GM19372 (cell line): ENCODE results near the gene PAPLN.
"Not testable (repeated sequence)": the region's sequence is repeated elsewhere in the genome, so short reads cannot be mapped to it uniquely, and the experiment has no call there.

Experiments used
- ATAC-seq: cut with Tn5 transposase; IDR thresholded peaks from one replicate; pipeline ENCODE4 v1.9.1; 2021; ENCODE audit warnings: mild to moderate bottlenecking, low read depth, moderate library complexity; ENCODE audit not compliant: unreplicated experiment

PAPLN gene

DNA sequence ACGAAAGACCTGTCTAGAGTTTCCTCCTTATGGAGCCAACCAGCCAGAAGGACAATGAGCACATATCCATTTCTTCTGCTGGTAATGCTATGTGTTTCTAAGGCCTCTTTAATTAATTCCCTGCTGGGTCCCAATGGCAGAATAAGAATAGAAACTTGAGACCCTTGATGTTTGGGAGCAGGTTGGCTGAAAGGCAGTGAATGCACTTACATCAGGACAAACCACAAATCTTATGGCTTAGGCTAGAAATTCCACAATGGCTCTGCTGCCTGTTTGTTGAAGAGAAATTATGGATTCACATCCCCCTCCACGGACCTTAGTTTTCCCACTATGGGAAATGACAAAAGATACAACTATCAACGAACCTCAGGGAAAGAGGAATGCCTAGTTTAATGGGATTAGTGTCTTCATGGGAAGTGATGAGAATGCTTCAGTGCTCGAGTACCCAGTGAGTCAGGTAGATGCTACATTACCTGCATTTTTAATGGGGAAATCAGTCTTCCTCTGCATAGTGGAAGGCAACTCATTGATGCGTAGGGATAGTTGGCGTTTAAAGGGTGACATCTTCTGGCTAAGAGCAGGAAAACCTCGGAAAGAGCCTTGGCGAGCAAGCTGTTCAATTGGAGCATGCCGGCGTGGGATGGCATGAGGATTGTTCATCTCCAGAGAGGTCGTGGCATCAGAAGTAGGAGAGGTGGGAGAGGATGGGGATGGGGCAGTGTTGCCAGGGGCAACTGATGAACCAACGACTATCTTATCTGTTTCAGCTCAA is 46.5 kb downstream of the PAPLN start:
- no peak for ATAC-seq

- ATAC-seq: no peak
Measured at GRCh38 chr14:73285979-73286378, 48.7 kb downstream of the PAPLN start.

GRCh38 chr14:73286598-73286997 is 49.3 kb downstream of the PAPLN start:
- ATAC-seq: no peak

DNA sequence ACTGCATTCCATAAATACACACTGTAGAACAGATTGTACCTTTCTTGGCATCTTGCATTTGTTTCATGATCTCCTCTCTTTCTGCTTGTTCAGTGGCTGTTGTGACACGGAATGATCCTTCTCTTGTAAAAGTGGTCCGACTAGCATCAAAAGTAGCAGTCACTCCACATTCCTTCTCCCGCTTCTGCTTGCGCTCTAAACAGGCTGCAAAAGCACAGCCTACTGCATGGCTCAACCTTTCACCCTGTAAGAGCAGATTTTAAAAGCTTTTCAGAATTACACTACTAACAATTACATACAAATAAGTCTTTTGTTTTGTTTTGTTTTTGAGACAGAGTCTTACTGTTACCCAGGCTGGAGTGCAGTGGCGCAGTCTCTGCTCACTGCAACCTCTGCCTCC is 49.8 kb downstream of the PAPLN start:
- no peak for ATAC-seq

DNA sequence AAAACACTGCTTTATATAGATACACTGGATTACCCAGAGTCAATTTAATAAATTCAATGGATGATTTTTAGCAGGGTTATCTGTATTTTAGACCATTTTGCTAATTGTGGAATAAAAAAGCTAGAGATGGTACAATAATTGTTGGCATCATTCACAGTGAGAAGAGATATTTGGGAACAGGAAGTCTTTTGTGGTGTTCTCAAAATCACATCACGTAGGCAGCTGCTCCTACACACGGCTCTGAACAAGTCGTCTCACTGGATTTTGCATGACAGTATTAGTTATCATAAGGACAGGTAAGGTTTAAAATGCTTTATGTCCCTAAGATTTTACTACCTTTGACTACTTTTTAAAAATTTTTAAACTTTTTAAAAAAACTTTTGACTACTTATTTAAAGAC is 52.0 kb downstream of the PAPLN start:
- ATAC-seq: no peak

DNA sequence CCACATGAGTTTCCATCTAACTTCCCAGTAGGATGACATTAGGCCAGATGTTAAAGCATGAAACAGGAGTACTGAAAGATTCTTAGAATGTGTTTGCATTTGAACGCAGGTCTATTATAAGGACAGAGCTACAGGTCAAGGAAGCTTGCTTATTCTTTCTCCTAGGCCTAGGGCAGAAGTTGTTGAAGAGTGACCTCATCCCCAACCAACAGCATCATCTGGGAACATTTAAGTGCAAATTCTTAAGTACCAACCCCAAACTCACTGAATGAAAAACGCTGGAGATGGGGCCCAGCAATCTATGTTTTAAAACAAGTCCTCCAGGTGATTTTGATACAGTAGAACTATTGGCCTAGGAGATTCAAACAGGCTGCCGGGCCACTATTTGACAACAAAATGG is 52.4 kb downstream of the PAPLN start:
- ATAC-seq: no peak

GRCh38 chr14:73290279-73290678 is 53.0 kb downstream of the PAPLN start:
- peak; percentile 53 for ATAC-seq

GRCh38 chr14:73293782-73294781 is 56.8 kb downstream of the PAPLN start:
- no peak for ATAC-seq

- ATAC-seq: no peak
Measured at GRCh38 chr14:73295198-73295796, 58.0 kb downstream of the PAPLN start.

DNA sequence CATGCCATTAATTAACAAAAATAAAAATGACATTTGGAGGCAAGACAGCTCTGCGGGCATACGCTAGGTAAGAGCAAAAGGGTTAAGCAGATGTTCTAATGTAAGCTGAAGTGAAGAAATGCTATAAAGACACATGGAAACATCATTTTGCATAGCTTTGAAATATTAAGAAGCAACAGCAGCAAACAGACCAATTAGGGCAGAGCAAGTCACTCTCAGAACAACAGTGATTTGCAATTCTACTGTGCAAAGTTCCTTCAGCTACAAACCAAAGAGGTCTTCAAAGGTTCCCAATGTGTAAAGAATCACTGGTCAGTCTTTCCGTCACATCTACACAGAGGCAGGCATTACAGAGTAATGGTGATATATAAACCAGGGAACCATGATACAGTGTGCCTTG is 68.2 kb downstream of the PAPLN start:
- no peak for ATAC-seq

- no peak for ATAC-seq
Measured at GRCh38 chr14:73307261-73307660, 70.0 kb downstream of the PAPLN start.

GRCh38 chr14:73309207-73309606 is 71.9 kb downstream of the PAPLN start:
- not testable (repeated sequence) for ATAC-seq

DNA sequence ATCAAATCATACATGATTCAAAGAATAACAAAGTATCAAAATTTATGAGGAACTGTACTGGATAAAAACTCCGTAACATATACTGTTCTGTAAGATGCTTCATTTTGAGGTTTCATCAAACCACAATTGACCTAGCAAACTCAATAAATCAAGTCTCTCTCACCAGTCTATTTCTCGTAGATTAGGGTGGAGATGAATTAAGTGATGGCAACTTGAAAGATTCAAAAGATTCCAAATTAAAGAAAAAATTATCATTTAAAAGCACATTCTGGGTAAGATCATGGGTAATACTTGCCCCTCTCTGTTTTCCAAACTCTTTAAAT is 74.4 kb downstream of the PAPLN start:
- no peak for ATAC-seq

DNA sequence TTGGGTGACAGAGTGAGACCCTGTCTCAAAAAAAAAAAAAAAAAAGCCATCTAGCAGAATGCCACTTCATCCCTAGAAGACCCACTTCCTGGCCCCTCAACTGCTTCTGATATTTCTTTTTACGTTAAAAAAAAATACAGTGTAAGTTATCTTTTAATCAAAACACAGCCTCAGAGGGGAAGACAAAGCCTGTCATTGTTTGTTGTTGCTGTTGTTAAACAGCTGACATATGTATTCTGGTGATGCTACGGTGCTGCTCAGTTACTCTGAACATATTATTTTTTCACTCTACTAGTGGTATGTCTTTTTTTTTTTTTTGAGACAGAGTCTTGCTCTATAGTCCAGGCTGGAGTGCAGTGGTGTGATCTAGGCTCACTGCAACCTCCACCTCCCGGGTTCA is 75.4 kb downstream of the PAPLN start:
- no peak for ATAC-seq

- no peak for ATAC-seq
Measured at GRCh38 chr14:73313151-73313550, 75.8 kb downstream of the PAPLN start.

DNA sequence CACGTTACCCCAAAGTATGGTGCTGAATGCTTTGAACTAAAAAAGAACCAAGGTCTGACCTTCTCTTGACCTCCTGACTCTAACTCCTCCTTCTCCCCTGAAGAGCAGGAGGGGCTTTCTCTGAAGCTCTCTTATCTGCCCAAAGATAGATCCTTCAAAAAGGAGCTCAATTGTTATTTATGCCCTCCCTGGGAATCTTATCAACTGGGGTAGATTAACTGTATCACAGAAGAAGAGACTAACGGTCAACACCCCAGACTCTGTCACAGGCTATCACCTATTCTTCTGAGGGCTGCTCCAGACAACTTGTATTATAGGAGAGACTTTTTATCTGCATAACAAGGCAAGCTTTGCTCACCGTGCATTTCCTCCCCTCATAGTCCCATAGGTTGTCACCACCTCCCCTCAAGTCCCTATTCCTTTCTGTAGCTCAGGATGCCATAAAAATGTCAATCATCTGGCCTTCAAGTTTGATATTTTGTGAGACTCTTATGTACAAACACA is 86.6 kb downstream of the PAPLN start:
- ATAC-seq: no peak
